GM18502 (cell line): ENCODE results near the gene KHK.

ENCODE experiments used
- ATAC-seq: cut with Tn5 transposase; IDR thresholded peaks from one replicate; pipeline ENCODE4 v1.9.1; 2021; ENCODE audit warnings: mild to moderate bottlenecking; ENCODE audit not compliant: unreplicated experiment, poor library complexity

The KHK gene

DNA sequence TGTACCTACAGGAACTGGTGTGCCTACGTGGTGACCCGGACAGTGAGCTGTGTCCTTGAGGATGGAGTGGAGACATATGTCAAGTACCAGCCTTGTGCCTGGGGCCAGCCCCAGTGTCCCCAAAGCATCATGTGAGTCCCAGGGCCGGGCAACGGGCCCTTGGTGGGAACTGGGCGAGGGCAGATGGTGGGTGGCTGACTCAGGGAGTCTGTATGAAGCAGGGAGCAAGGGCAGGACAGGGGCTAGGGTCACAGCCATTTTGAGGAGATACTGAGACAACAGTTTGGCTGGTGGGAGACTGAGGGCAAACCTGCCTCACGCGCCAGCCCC lies 6.5 kb upstream of the KHK start:
- ATAC-seq = no peak

DNA sequence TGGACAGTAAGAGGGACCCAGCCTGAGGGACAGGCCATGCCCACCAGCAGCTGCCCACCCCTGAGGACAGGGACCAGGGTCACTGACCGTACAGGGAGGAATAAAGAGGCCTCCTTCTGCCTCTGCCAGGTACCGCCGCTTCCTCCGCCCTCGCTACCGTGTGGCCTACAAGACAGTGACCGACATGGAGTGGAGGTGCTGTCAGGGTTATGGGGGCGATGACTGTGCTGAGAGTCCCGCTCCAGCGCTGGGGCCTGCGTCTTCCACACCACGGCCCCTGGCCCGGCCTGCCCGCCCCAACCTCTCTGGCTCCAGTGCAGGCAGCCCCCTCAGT lies 6.0 kb upstream of the KHK start:
- ATAC-seq = no peak

DNA sequence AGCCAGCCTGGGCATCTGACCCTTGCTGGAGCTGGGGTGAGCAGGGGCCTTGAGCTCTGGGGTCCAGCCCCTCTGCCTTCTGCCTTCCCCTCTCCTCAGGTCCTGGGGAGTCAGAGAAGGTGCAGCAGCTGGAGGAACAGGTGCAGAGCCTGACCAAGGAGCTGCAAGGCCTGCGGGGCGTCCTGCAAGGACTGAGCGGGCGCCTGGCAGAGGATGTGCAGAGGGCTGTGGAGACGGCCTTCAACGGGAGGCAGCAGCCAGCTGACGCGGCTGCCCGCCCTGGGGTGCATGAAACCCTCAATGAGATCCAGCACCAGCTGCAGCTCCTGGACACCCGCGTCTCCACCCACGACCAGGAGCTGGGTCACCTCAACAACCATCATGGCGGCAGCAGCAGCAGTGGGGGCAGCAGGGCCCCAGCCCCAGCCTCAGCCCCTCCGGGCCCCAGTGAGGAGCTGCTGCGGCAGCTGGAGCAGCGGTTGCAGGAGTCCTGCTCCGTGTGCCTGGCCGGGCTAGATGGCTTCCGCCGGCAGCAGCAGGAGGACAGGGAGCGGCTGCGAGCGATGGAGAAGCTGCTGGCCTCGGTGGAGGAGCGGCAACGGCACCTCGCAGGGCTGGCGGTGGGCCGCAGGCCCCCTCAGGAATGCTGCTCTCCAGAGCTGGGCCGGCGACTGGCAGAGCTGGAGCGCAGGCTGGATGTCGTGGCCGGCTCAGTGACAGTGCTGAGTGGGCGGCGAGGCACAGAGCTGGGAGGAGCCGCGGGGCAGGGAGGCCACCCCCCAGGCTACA lies 4.4 kb upstream of the KHK start:
- no peak for ATAC-seq

DNA sequence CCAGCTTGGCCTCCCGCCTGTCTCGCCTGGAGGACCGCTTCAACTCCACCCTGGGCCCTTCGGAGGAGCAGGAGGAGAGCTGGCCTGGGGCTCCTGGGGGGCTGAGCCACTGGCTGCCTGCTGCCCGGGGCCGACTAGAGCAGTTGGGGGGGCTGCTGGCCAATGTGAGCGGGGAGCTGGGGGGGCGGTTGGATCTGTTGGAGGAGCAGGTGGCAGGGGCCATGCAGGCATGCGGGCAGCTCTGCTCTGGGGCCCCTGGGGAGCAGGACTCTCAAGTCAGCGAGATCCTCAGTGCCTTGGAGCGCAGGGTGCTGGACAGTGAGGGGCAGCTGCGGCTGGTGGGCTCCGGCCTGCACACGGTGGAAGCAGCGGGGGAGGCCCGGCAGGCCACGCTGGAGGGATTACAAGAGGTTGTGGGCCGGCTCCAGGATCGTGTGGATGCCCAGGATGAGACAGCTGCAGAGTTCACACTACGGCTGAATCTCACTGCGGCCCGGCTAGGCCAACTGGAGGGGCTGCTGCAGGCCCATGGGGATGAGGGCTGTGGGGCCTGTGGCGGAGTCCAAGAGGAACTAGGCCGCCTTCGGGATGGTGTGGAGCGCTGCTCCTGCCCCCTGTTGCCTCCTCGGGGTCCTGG lies 3.7 kb upstream of the KHK start:
- ATAC-seq = no peak

DNA sequence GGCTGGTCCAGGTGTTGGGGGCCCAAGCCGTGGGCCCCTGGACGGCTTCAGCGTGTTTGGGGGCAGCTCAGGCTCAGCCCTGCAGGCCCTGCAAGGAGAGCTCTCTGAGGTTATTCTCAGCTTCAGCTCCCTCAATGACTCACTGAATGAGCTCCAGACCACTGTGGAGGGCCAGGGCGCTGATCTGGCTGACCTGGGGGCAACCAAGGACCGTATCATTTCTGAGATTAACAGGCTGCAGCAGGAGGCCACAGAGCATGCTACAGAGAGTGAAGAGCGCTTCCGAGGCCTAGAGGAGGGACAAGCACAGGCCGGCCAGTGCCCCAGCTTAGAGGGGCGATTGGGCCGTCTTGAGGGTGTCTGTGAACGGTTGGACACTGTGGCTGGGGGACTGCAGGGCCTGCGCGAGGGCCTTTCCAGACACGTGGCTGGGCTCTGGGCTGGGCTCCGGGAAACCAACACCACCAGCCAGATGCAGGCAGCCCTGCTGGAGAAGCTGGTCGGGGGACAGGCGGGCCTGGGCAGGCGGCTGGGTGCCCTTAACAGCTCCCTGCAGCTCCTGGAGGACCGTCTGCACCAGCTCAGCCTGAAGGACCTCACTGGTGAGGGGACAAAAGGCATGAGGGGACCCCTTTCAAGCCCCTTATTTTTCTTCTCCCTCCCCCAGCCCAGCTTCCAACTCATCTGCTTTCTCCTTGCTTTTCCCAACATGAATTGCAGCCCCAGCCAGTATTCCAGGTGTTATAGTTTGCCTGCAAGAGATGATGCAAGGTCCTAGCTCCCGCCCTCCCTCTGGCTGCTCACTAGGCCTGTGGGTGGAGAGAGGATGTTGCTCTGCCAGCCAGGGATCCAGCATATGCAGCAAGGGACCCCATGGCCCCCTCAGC lies 2.9 kb upstream of the KHK start:
- no peak for ATAC-seq

DNA sequence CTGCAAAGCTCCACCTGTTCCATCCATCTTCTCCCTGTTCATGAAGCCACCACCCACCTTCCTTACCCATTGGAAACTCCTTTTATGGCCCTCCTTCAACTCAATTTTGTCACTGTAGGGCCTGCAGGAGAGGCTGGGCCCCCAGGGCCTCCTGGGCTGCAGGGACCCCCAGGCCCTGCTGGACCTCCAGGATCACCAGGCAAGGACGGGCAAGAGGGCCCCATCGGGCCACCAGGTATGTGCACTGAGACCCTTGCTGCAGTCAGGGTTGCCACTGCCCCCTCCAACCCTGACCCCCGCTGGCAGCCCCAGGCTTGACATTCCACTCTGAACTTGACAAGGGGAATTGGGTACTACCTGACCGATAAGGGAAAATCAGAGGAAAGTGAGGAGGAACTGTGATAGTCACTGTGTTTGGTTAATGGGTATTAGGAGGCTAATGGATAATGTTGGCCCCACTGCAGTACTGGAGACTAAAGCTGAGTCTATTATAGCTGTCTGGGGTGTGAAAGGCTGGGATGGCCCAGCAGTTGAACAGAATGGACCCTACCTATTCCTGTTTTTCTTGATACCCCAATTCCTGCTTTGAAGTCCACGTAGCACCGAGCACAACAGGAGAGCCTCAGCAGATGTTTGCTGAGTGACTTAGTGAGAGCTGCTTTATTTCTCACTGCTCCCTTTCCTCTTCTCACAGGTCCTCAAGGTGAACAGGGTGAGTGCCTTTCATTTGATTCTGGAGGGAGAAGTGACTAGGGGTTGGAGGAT lies 2.1 kb upstream of the KHK start:
- ATAC-seq = no peak

DNA sequence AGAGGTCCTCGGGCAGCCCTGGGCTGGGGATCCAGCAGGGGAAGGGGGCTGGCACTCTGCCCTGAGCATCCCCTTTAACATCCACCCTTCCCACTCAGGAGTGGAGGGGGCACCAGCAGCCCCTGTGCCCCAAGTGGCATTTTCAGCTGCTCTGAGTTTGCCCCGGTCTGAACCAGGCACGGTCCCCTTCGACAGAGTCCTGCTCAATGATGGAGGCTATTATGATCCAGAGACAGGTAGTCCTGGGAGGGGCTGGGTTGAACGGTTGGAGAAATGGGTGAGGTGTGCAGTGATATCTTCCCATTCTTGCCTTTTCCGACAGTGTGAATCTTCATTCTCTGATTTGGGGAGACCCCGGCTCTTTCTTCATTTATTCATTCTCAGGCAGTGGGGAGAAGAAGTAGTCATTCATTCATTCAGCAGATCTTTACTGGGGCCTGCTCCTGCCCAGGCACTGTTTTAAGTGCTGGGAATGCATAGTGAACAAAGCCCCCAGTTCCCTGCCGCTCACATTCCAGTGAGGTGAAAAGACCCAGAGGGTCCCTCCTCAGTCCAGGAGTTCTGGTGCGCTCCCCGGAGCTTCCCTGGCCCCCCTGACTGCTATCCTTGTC lies 1.4 kb upstream of the KHK start:
- no peak for ATAC-seq

DNA sequence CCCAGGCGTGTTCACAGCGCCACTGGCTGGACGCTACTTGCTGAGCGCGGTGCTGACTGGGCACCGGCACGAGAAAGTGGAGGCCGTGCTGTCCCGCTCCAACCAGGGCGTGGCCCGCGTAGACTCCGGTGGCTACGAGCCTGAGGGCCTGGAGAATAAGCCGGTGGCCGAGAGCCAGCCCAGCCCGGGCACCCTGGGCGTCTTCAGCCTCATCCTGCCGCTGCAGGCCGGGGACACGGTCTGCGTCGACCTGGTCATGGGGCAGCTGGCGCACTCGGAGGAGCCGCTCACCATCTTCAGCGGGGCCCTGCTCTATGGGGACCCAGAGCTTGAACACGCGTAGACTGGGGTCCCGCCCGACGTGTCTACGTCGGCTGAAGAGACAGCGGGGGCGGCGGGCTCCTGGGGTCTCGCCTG lies 891 bp upstream of the KHK start:
- ATAC-seq = no peak

DNA sequence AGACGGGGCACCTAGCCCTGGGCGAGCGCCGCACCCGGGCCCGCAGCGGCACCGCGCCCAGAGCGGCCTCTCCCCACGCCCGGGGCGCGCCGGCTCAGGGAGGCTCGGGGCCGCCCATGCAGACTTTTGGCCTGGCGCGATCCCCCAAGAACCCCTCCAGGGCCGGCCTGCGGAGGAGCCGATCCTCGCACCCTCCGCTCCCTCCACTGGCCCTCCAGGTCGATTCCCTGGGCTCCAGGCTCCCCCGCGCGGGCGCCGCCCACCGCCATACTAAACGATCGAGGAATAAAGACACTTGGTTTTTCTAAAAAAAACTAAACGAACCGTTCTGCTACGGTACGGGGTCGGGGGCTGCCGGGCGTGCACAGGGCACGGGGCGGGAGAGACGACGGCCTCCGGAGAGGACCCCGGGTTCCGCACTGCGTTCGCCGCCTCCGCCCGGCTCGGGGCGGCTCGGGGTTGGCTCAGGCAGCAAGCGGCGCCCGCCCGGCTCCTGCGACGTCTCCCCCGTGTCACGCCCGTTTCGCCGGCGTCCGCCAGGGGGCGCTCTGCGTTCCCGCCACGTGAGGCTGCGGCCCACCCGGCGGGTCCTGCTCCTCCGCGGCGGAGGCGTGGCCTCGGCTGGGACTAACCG lies 365 bp upstream of the KHK start:
- ATAC-seq = peak; percentile 81

DNA sequence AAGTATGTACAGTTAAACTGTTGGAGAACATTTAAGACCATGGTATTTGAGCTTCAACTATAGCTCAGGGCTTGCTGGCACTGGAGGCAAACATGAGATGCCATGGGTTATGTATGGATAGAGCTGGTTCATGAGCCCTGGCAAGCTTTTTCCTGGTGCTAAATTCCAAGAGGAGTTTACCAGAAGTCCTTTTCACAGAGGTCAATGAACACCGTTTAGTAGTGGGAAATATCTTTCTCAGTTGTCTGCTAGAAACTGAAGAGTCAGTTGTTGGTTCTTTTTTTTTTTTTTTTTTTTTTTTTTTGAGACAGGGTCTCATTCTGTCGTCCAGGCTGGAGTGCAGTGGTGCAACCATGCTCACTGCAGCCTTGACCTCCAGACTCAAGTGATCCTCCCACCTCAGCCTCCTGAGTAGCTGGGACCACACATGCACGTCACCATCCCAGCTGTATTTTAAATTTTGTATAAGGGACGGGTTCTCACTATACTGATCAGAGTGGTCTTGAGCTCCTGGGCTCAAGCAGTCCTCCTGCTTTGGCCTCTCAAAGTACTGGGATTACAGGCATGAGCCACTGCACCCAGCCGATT lies 1.3 kb downstream of the KHK start:
- no peak for ATAC-seq

DNA sequence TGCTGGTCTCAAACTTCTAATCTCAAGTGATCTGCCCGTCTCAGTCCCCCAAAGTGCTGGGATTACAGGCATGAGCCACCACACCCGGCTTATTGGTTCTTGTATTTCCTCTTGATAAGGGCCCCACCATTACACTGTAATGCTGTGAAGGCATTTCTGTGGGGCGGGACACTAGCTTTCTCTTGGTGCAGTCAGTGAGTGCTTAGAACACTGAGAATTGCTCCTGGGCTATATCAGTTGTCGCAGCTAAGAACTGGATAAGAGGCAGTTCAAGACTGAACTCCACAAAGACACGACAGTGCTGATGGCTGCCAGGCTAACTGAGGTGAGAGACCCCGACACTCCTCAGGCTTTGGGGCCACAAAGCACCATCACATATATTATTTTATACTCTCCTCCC lies 2.1 kb downstream of the KHK start:
- no peak for ATAC-seq

DNA sequence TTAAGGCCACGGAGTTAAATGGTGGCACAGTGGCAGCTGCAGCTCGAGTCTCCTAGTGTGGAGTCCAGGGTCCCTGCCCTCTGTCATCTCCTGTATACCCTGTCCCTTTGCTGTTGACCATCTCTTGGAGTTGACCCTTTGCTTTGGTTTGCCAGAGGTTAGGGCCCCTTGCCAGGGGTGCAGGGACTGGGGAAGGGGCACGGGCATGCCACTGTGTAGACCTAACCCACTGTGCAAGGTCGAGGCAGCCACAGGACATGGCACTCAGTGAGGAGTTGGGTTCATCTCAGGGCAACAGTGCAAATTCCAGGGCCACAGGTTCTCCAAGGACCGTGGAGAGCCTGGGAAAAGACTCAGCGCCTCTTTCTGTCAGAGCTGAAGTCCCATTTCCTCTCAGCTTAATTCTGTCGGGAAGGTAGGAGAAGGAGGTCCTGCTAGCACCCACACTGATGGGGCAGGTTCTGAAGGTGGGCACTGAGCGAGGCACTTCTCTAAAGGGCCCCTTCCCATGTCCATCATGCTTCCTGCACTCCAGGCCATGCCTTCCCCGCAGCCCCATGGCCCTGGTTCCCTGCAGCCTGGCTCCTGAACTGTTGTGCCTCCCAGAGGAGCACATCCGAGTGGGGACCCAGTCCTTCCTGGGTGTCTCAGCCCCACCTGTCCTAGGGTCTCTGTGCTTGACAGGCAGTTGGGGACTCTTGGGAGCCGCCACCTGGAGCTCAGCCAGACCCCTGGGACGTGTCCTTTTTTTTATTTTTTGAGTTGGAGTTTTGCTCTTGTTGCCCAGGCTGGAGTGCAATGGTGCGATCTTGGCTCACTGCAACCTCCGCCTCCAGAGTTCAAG lies 2.8 kb downstream of the KHK start:
- no peak for ATAC-seq

DNA sequence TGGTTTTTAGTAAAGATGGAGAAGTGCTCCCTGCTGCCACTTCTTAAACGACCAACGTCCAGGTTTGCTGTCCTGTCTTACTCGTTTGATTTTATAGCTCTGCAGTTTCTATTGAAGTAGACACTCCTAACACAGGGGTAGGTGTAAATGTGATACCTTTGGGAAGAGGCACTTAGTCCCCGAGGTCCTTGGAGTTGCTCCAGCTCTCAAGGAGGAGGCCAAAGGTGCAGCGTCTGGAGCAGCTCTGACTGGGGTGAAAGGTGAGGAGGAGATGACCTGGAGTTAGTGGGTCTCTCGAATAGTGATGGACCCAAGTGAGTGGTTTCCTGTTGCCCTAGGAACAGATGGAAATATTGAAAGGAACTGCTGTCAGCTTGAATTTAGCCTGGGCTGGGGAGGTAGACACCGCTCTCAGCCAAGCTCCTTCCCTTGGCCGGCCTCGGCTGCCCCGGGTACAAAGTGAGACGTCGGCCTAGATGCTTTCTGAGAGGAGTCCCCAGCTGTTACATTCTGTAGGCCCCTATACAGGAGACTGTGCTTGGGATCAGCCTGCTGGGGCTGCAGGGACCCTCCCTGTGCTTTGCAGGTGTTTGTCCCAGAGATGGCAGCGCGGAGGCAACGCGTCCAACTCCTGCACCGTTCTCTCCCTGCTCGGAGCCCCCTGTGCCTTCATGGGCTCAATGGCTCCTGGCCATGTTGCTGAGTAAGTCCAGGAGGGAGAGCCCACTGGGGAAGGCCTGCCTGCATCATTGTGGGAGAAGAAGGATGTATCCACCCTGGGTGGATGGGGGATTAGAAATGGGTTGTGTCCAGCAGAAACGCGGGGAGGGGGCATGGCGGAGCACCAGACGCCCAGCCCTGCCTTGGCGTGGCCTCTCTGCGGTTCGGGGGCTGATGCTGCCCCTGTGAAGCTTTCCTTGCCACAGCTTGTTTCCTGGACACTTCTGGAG lies 5.4 kb downstream of the KHK start:
- no peak for ATAC-seq

DNA sequence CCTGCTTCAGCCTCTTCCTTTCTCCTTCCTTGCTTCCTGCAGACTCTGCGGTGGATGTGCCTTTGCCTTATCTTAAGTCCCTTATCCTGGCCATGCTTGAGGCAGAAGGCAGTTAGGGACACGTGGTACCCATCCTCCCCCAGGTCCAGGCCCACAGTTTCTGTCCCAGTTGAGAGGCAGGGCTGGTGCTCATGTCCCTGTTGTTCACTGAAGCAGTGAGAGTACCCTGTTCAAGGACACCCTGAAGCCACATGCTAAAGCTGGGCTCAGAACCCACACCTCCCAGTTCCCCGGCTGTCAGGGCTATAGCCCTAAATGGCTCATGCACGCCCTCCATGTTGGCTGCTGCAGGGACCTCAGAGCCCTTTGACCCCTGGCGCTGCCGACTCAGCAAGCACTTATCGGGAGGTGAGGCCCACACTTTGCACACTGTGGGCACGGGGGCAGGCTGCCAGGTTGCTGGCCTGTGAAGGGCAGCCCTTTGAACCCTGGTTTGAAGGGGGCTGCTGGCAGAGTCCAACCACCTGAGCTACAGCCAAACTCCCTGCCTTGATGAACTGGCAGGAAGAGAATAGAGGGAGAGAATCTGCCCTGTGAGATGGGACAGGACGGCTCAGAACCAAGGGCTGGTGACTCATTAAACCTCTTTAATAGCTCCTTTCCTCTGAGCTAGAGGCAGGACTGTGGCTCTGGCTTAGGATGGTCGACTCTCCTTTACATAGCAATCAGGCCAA lies 6.3 kb downstream of the KHK start:
- no peak for ATAC-seq

DNA sequence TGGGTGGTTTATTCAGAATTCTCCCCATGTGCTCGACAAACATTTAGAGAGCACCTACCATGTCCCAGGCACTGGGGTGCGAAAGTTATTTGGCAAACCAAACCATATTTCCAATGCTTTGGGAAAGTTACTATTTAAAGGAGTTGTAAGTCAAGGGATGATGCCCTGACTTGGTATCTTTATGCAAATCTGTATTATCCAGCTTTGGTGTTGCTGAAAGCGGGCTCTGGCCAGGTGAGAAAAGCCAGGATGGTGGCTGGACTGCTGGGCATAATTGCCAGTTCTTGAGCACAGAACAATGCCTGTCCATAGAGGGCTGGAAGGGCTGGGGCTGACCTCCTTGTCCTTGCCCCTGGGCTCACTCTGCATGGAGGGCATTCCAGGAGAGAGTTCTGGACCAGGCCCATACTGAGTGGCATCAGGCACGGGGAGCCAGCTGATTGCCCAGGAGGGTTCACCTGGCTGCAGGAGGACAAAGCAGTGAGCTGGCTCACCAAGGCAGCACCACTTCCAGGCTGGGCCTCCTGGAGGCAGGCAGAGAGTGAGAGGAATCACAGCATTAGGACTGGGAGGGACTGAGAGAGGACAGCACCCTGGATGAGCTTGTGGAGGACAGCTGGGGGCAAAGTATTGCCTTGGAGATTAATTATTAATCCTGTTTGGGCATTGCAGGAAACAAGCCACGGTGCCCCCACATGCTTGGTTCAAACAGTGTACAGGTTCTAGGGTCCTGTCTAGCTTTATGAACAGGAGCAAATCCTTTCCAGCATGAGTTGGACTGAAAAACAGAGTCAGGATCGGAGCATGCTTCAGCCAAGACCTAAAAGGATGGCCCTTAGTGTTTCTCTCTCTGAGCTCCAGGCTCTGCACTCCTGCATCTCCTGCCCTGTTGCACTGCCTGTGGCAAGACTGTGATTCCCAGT lies 7.1 kb downstream of the KHK start:
- no peak for ATAC-seq
